Gastrocnemius medialis (tissue), 4 donors: ENCODE results near the gene CH25H.

Experiments
- POLR2A ChIP-seq, 2 donors: fragments of 450-650 bp; IDR thresholded peaks; one replicate each; pipeline ENCODE4 v1.6.1; 2017; ENCODE audit warnings: antibody characterized with exemption in 2 of 2, mild to moderate bottlenecking in 2 of 2, moderate library complexity in 2 of 2
- TF ChIP-seq, protein P1 (sequence below), 5 experiments: fragments of 450-650 bp in 3 of 5; fragments of 200-600 bp in 2 of 5; sonication (generic) in 2 of 5; IDR thresholded peaks in 4 of 5; conservative IDR thresholded peaks in 1 of 5; 1 replicate in 4 of 5; 2 replicates in 1 of 5; pipeline ENCODE4 v1.5.1; 2016 to 2019; ENCODE audit warnings: antibody characterized with exemption in 5 of 5, mild to moderate bottlenecking in 3 of 5, moderate library complexity in 3 of 5

DNA sequence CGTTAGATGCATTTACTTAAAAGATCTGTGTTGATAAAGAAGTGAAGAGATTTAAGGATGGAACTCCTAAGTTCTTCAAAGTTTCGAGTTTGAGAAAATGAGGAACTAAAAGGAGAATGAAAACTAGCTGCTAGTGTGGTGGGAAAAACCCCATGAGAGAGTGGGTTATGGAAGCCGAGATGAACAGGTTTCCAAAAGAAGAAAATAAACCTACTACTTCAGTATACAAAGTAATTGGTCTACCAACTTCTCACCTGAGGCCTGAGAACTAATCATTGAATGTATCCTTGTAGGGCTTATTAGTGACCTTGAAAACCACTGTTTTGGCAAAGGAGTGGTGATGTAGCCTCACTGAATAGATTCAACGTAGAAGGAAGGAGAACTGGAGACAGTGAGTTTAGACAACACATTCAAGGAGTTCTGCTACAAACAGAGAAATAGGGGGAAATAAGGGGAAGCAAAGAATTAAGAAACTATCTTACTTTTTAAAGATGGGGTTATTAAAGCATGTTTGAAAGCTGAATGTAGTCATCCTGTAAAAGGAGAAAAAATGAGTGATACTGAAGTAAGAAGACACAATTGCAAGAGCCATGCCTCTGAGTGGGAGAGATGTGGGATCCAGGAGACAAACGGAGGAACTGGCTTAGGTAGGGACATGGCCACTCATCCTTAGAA is 50.8 kb downstream of the CH25H start:
- TF ChIP-seq, protein P1, sequence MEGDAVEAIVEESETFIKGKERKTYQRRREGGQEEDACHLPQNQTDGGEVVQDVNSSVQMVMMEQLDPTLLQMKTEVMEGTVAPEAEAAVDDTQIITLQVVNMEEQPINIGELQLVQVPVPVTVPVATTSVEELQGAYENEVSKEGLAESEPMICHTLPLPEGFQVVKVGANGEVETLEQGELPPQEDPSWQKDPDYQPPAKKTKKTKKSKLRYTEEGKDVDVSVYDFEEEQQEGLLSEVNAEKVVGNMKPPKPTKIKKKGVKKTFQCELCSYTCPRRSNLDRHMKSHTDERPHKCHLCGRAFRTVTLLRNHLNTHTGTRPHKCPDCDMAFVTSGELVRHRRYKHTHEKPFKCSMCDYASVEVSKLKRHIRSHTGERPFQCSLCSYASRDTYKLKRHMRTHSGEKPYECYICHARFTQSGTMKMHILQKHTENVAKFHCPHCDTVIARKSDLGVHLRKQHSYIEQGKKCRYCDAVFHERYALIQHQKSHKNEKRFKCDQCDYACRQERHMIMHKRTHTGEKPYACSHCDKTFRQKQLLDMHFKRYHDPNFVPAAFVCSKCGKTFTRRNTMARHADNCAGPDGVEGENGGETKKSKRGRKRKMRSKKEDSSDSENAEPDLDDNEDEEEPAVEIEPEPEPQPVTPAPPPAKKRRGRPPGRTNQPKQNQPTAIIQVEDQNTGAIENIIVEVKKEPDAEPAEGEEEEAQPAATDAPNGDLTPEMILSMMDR (IDR thresholded peaks at IDR 0.05 in 4 of 5, conservative IDR thresholded peaks at IDR 0.05 in 1 of 5), result no peak
- no peak for TF ChIP-seq POLR2A (IDR thresholded peaks at IDR 0.05)
